HG03575 (cell line): ENCODE results near the gene IPMK.
"Not testable (repeated sequence)": the region's sequence is repeated elsewhere in the genome, so short reads cannot be mapped to it uniquely, and the experiment has no call there.

ENCODE experiments used
- ATAC-seq: cut with Tn5 transposase; IDR thresholded peaks from one replicate; pipeline ENCODE4 v1.9.1; 2021; ENCODE audit not compliant: unreplicated experiment, insufficient number of reproducible peaks, low FRiP score; ENCODE audit errors: extremely low read depth

IPMK gene

GRCh38 chr10:58239561-58240169 lies 28.0 kb downstream of the IPMK start:
- no peak for ATAC-seq

- ATAC-seq: no peak
These were observed 30.5 kb downstream of the IPMK start for GRCh38 chr10:58237014-58237834.

GRCh38 chr10:58229856-58230255 lies 37.8 kb downstream of the IPMK start:
- not testable (repeated sequence) for ATAC-seq

GRCh38 chr10:58225654-58226053 lies 42.0 kb downstream of the IPMK start:
- no peak for ATAC-seq

- ATAC-seq: no peak
These were observed 46.8 kb downstream of the IPMK start for GRCh38 chr10:58220769-58221451.

- no peak for ATAC-seq
These were observed 47.8 kb downstream of the IPMK start for GRCh38 chr10:58219875-58220274.

GRCh38 chr10:58217612-58218011 lies 50.1 kb downstream of the IPMK start:
- ATAC-seq: no peak

GRCh38 chr10:58212622-58213021 lies 55.1 kb downstream of the IPMK start:
- no peak for ATAC-seq

GRCh38 chr10:58210160-58210559 lies 57.5 kb downstream of the IPMK start:
- ATAC-seq: no peak

GRCh38 chr10:58209669-58210068 lies 58.0 kb downstream of the IPMK start:
- ATAC-seq: no peak

GRCh38 chr10:58206251-58206650 lies 61.4 kb downstream of the IPMK start:
- no peak for ATAC-seq

GRCh38 chr10:58201704-58202103 lies 66.0 kb downstream of the IPMK start:
- ATAC-seq: no peak

- ATAC-seq: no peak
These were observed 78.4 kb downstream of the IPMK start for GRCh38 chr10:58189269-58189668.

GRCh38 chr10:58184120-58184670 lies 83.5 kb downstream of the IPMK start:
- ATAC-seq: no peak

- ATAC-seq: no peak
These were observed 87.0 kb downstream of the IPMK start for GRCh38 chr10:58180666-58181065.

- ATAC-seq: no peak
These were observed 88.5 kb downstream of the IPMK start for GRCh38 chr10:58179238-58179637.

- ATAC-seq: no peak
These were observed 88.9 kb downstream of the IPMK start for GRCh38 chr10:58178811-58179210.

GRCh38 chr10:58177362-58177947 lies 90.2 kb downstream of the IPMK start:
- ATAC-seq: no peak
